Neural cell (in vitro differentiated cells): ENCODE measurements around the gene RPRD1B.

Experiments
- CTCF ChIP-seq: fragments of 450-650 bp; IDR thresholded peaks from 2 replicates; pipeline ENCODE4 v1.5.1; 2014; ENCODE audit warnings: antibody characterized with exemption, mild to moderate bottlenecking, moderate library complexity; ENCODE audit not compliant: poor library complexity, severe bottlenecking
- EP300 ChIP-seq: fragments of 450-650 bp; conservative IDR thresholded peaks from 2 replicates; pipeline ENCODE4 v1.6.1; 2014; ENCODE audit warnings: antibody characterized with exemption, mild to moderate bottlenecking, moderate library complexity; ENCODE audit not compliant: poor library complexity, severe bottlenecking
- EZH2 ChIP-seq: fragments of 200-600, 300-800 bp; shearing (Covaris generic), sonication (generic); IDR thresholded peaks from 2 replicates; pipeline ENCODE4 v1.6.1; 2014; ENCODE audit warnings: antibody characterized with exemption, low read length, borderline replicate concordance, mild to moderate bottlenecking; ENCODE audit not compliant: insufficient read depth, poor library complexity, severe bottlenecking
- MXI1 ChIP-seq: fragments of 450-650 bp; conservative IDR thresholded peaks from 2 replicates; pipeline ENCODE4 v1.6.1; 2014; ENCODE audit warnings: antibody characterized with exemption, mild to moderate bottlenecking; ENCODE audit not compliant: poor library complexity, severe bottlenecking
- POLR2AphosphoS5 ChIP-seq: IDR thresholded peaks from 2 replicates; pipeline ENCODE4 v1.6.1; 2012
- RAD21 ChIP-seq: fragments of 450-650 bp; conservative IDR thresholded peaks from 2 replicates; pipeline ENCODE4 v1.6.1; 2014; ENCODE audit warnings: antibody characterized with exemption, mild to moderate bottlenecking, moderate library complexity
- REST ChIP-seq: IDR thresholded peaks from 2 replicates; pipeline ENCODE4 v1.6.1; 2012; ENCODE audit warnings: borderline replicate concordance
- SMC3 ChIP-seq: fragments of 450-650 bp; conservative IDR thresholded peaks from 2 replicates; pipeline ENCODE4 v1.6.1; 2014; ENCODE audit warnings: antibody characterized with exemption, mild to moderate bottlenecking, moderate library complexity; ENCODE audit not compliant: poor library complexity
- TAF1 ChIP-seq: IDR thresholded peaks from 2 replicates; pipeline ENCODE4 v1.6.1; 2012; ENCODE audit warnings: low read depth

GRCh38 chr20:38082894-38083293 is 49.3 kb downstream of the RPRD1B start:
- no peak for TF ChIP-seq SMC3
- no peak for TF ChIP-seq EZH2
- TF ChIP-seq CTCF: no peak
- TF ChIP-seq REST: no peak
- TF ChIP-seq MXI1: no peak
- no peak for TF ChIP-seq EP300
- TF ChIP-seq POLR2AphosphoS5: no peak
- no peak for TF ChIP-seq RAD21
- TF ChIP-seq TAF1: no peak
